HEK293T (cell line): Measurements from ENCODE around the gene CTDP1.

ENCODE experiments used
- CTCF ChIA-PET: fragments of 350-600 bp; formaldehyde crosslinking; extraction: SDS; loops from one replicate; lab custom pipeline; 2021; ENCODE audit warnings: antibody characterized with exemption, inconsistent platforms; lab: Yijun Ruan, JAX
- POLR2A ChIA-PET: fragments of 350-600 bp; formaldehyde crosslinking; extraction: SDS; loops from one replicate; lab custom pipeline; 2020; ENCODE audit warnings: antibody characterized with exemption, inconsistent platforms; lab: Yijun Ruan, JAX
- DNase-seq: peaks from one replicate; pipeline ENCODE4 v3.0.0; 2012; ENCODE audit warnings: mixed read lengths; ENCODE audit errors: extremely low spot score
- ARNT ChIP-seq: fragments of 450-650 bp; IDR thresholded peaks from 2 replicates; pipeline ENCODE4 v1.6.1; 2017; ENCODE audit warnings: mild to moderate bottlenecking
- BHLHE40 ChIP-seq: fragments of 450-650 bp; IDR thresholded peaks from 2 replicates; pipeline ENCODE4 v1.6.1; 2016; ENCODE audit warnings: mild to moderate bottlenecking, moderate library complexity, borderline replicate concordance
- CTBP1 ChIP-seq: fragments of 450-650 bp; IDR thresholded peaks from 2 replicates; pipeline ENCODE4 v1.6.1; 2016; ENCODE audit warnings: borderline replicate concordance
- ELF4 ChIP-seq: fragments of 450-650 bp; IDR thresholded peaks from 2 replicates; pipeline ENCODE4 v1.6.1; 2017; ENCODE audit warnings: antibody characterized with exemption
- FOXA1 ChIP-seq: fragments of 450-650 bp; IDR thresholded peaks from 2 replicates; pipeline ENCODE4 v1.6.1; 2016; ENCODE audit warnings: mild to moderate bottlenecking
- FOXK2 ChIP-seq: fragments of 450-650 bp; IDR thresholded peaks from 2 replicates; pipeline ENCODE4 v1.6.1; 2016; ENCODE audit warnings: mild to moderate bottlenecking
- FOXM1 ChIP-seq: fragments of 450-650 bp; IDR thresholded peaks from 2 replicates; pipeline ENCODE4 v1.6.1; 2017; ENCODE audit warnings: mild to moderate bottlenecking, borderline replicate concordance
- HDGF ChIP-seq: fragments of 450-650 bp; IDR thresholded peaks from 2 replicates; pipeline ENCODE4 v1.6.1; 2017; ENCODE audit warnings: antibody characterized with exemption, borderline replicate concordance
- L3MBTL2 ChIP-seq: fragments of 450-650 bp; conservative IDR thresholded peaks from 2 replicates; pipeline ENCODE4 v1.6.1; 2016; ENCODE audit warnings: mild to moderate bottlenecking
- LEF1 ChIP-seq: fragments of 450-650 bp; IDR thresholded peaks from 2 replicates; pipeline ENCODE4 v1.6.1; 2017; ENCODE audit warnings: mild to moderate bottlenecking, borderline replicate concordance
- NFRKB ChIP-seq: fragments of 450-650 bp; IDR thresholded peaks from 2 replicates; pipeline ENCODE4 v1.6.1; 2016; ENCODE audit warnings: mild to moderate bottlenecking, moderate library complexity
- PKNOX1 ChIP-seq: fragments of 450-650 bp; IDR thresholded peaks from 2 replicates; pipeline ENCODE4 v1.6.1; 2016
- SP1 ChIP-seq: fragments of 450-650 bp; IDR thresholded peaks from 2 replicates; pipeline ENCODE4 v1.6.1; 2017
- SUZ12 ChIP-seq: fragments of 450-650 bp; IDR thresholded peaks from 2 replicates; pipeline ENCODE4 v1.6.1; 2016; ENCODE audit warnings: mild to moderate bottlenecking
- TARDBP ChIP-seq: fragments of 450-650 bp; IDR thresholded peaks from 2 replicates; pipeline ENCODE4 v1.6.1; 2016
- ZNF384 ChIP-seq: fragments of 450-650 bp; IDR thresholded peaks from 2 replicates; pipeline ENCODE4 v1.6.1; 2016

The CTDP1 gene

GRCh38 chr18:79732721-79733025 lies 53.1 kb downstream of the CTDP1 start:
- ChIA-PET CTCF (no interaction called here), POLR2A (no interaction called here)
- no peak for TF ChIP-seq SP1
- TF ChIP-seq FOXA1 = no peak
- no peak for TF ChIP-seq ELF4
- no peak for TF ChIP-seq FOXM1
- TF ChIP-seq ZNF384 = no peak
- TF ChIP-seq FOXK2 = no peak
- TF ChIP-seq L3MBTL2 = no peak
- TF ChIP-seq ARNT = no peak
- no peak for TF ChIP-seq PKNOX1
- TF ChIP-seq HDGF = no peak
- no peak for TF ChIP-seq TARDBP
- TF ChIP-seq LEF1 = no peak
- TF ChIP-seq SUZ12 = no peak
- TF ChIP-seq CTBP1 = no peak
- no peak for TF ChIP-seq NFRKB
- no peak for TF ChIP-seq BHLHE40
- DNase-seq = no peak

- DNase-seq = no peak
- TF ChIP-seq ELF4 (no peak), ARNT (no peak), LEF1 (no peak), SUZ12 (no peak), PKNOX1 (no peak)
- POLR2A ChIA-PET = no interaction called here
- CTCF ChIA-PET = no interaction called here
Observed at GRCh38 chr18:79733135-79733701, 53.6 kb downstream of the CTDP1 start.

GRCh38 chr18:79733986-79734770 lies 54.6 kb downstream of the CTDP1 start:
- ChIA-PET POLR2A (no interaction called here), CTCF (no interaction called here)
- TF ChIP-seq TARDBP (no peak), LEF1 (no peak), HDGF (no peak), FOXA1 (no peak), SP1 (no peak), BHLHE40 (no peak), FOXM1 (no peak), SUZ12 (no peak), FOXK2 (no peak), L3MBTL2 (no peak), NFRKB (no peak), CTBP1 (no peak), PKNOX1 (no peak)
- no peak for DNase-seq

- ChIA-PET POLR2A (no interaction called here), CTCF (no interaction called here)
- DNase-seq = no peak
- TF ChIP-seq ELF4 = no peak
- no peak for TF ChIP-seq FOXA1
- TF ChIP-seq LEF1 = no peak
- no peak for TF ChIP-seq CTBP1
- TF ChIP-seq PKNOX1 = no peak
Observed at GRCh38 chr18:79735071-79735980, 55.7 kb downstream of the CTDP1 start.

GRCh38 chr18:79736230-79736629 lies 56.6 kb downstream of the CTDP1 start:
- TF ChIP-seq BHLHE40 = no peak
- no peak for TF ChIP-seq ELF4
- no peak for TF ChIP-seq SP1
- no peak for TF ChIP-seq L3MBTL2
- TF ChIP-seq LEF1 = no peak
- TF ChIP-seq FOXM1 = no peak
- ChIA-PET POLR2A (no interaction called here), CTCF (no interaction called here)
- no peak for DNase-seq
